GM12864 (cell line): Measurements from ENCODE around the gene BCAS4.

Source experiments
- DNase-seq: peaks from one replicate; pipeline ENCODE4 v3.0.0-alpha.2; 2011; ENCODE audit warnings: low read depth
- H3K4me3 ChIP-seq: 2 replicates; pipeline ENCODE4 v1.5.1; 2011; ENCODE audit warnings: mild to moderate bottlenecking, low read depth, low read length, control low read depth
- CTCF ChIP-seq: IDR thresholded peaks from 2 replicates; pipeline ENCODE4 v1.5.1; 2011; ENCODE audit warnings: low read depth, mild to moderate bottlenecking, moderate library complexity, low read length, control low read depth, inconsistent platforms; ENCODE audit errors: missing control alignments

The BCAS4 gene

DNA sequence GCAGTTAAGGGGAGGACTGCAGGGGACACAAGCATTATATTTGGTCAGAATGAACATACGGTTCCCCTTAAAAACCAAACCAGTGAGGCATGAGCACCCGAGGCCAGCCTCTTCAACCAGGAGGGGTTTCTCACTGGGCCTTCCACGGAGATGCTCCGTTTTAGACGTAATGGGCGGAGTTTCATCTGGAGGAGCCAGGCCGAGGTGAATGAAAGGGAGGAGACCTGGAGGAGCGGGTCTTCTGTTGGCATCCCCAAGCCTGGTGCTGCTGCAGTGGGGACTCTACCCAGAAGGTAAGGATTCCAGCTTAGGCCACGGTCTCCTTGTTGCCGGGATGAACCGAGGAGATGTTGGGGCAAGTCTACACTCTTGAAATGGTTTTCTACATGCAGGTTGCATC, 89.0 kb downstream of the BCAS4 start:
- no peak overlapping the region for H3K4me3 ChIP-seq
- DNase-seq, result no peak
- TF ChIP-seq CTCF, result no peak

GRCh38 chr20:50885068-50885467, 90.2 kb downstream of the BCAS4 start:
- DNase-seq, result no peak

GRCh38 chr20:50885781-50886180, 90.9 kb downstream of the BCAS4 start:
- no peak for DNase-seq
- no peak overlapping the region for H3K4me3 ChIP-seq
- no peak for TF ChIP-seq CTCF

More at GRCh38 chr20:50885068-50885467, 90.2 kb downstream of the BCAS4 start:
- no peak for TF ChIP-seq CTCF
- no peak overlapping the region for H3K4me3 ChIP-seq

DNA sequence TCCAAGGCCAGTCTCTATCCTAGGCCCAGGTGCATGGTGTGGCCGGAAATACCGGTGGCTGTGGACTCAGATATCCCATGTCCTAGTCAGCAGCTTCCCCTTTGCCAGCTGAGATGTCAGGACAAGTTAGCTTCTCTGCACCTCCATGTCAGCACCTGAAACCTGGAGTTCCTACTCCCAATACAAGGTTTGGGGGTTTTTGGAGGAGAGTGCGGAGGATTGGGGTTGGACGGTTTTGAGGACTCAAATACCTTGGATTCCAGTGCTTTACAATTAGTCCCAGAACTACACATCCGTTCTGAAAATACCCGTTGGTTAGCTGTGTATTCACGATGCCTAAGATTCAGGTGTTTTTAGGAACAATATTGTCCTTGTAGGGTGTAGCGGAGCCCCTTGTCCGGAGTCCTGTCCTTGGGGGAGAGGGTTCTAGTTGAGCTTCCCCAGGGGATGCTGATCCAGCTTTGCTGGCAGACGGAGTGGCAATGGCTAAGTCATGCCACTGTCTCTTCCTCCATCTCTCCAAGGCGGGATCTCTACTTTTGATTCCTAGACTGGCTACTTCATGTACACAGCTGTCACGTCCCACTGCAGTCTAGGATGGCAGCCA, 91.4 kb downstream of the BCAS4 start:
- DNase-seq, result no peak
- no peak for TF ChIP-seq CTCF

GRCh38 chr20:50887576-50887975, 92.7 kb downstream of the BCAS4 start:
- DNase-seq, result no peak
- TF ChIP-seq CTCF, result no peak

More for the DNA sequence above, 91.4 kb downstream of the BCAS4 start:
- no peak overlapping the region for H3K4me3 ChIP-seq

DNA sequence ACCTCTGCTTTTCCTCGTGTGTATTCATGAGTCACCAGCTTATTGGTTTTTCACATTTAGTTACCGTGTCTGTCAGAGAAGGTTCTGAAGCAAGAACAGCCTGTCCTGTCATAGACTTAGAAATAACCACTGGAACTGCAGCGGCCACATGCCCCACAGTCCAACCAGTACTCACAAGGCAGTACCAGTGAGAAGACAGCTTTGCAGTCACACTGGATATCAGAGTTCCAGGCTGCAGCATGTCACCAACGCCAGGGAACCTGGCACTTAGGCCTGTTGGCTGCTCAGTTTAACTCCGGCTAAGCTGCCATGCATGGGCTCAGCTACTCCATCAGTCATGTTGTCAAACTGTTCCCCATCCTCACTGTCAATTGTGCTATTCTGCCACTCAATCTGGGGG, 96.3 kb downstream of the BCAS4 start:
- no peak for DNase-seq
- TF ChIP-seq CTCF, result no peak
- no peak overlapping the region for H3K4me3 ChIP-seq

More at GRCh38 chr20:50887576-50887975, 92.7 kb downstream of the BCAS4 start:
- no peak overlapping the region for H3K4me3 ChIP-seq

DNA sequence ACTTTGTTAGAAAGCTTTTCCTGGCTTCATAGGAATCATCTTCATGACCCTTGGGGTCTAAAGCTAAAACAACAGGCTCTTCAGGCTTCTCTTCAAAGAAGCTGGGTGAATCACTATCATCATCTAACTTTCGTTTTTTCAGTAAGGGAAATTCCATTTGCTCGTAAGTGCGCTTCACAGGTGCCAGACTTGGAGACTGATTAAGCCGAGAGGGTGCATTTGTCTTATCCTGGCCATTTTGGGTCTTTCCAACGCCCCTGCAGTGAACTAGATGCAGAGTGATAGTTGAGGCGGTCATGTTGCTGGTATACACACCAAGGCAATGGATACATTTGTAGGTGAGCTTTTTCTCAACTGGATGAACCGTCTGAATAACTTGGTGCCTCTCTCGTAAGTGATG, 97.5 kb downstream of the BCAS4 start:
- no peak for DNase-seq
- H3K4me3 ChIP-seq, result no peak overlapping the region
- no peak for TF ChIP-seq CTCF
